Right ventricle myocardium superior (tissue), 1 donor: ENCODE measurements around the gene CENPO. TPM values are rescaled to one million over a fixed set of nuclear protein-coding genes. Genes with fewer than 3 reads are reported as not detected.

Source experiments
- ATAC-seq: fragments of 200-7000 bp; cut with Tn5 transposase; one replicate; pipeline ENCODE4 v1.9.1; 2020; ENCODE audit warnings: mild to moderate bottlenecking; ENCODE audit not compliant: poor library complexity
- DNase-seq: peaks from one replicate; pipeline ENCODE4 v3.0.0-alpha.2; 2020
- intact Hi-C: fragments of 100-400 bp; cut with DNase I; formaldehyde crosslinking; loops from one replicate; pipeline ENCODE4 v1.11.2; 2022
- long read RNA-seq: library from polyadenylated mRNA; unstranded; transcript quantifications from one replicate; pipeline ENCODE4 v2.0.0, GENCODE V29; 2021
- total RNA-seq: library from RNA; stranded (reverse); fragmentation: NEBNext Ultra II Directional; extraction: Animal tissue kit (Norgen Biotek cat#: 25700); gene quantifications from one replicate; pipeline ENCODE4 v1.2.1, GENCODE V29; 2021
- donor health status: DM: no; HTN: yes; CAD: no; lungs with severe emphysema.

Gene CENPO
- total RNA-seq: 2.2 TPM
- long read RNA-seq, full-length matches to known transcripts: 1 of 2 reads
- long read RNA-seq, partial matches to known transcripts: 0 of 2 reads
- long read RNA-seq, other reads (novel, unspliced or antisense): 1 of 2 reads

GRCh38 chr2:24792874-24793760, at the start of gene CENPO, which contains the start of gene PTRHD1:
Gene CENPO (plus strand): TSS chr2:24793425. CDS start chr2:24793920, 495 bp downstream.
Gene PTRHD1 (minus strand): TSS chr2:24793391. CDS start chr2:24793377, 14 bp downstream.
- DNase-seq: peak; percentile 98
- intact Hi-C loops: loop anchor here (5.0 kb wide), 1 partner anchor 301 kb away; the partner anchor contains the start of gene NCOA1
- ATAC-seq: peak; percentile 100

- DNase-seq: no peak
- intact Hi-C loops: no loop called here
- no peak for ATAC-seq
Observed at GRCh38 chr2:24743924-24744323, 49.3 kb upstream of the CENPO start.

- intact Hi-C loops: no loop called here
- no peak for DNase-seq
- ATAC-seq: no peak
Observed at GRCh38 chr2:24744356-24744755, 48.9 kb upstream of the CENPO start.

GRCh38 chr2:24745825-24746224, 47.4 kb upstream of the CENPO start:
- DNase-seq (no peak), ATAC-seq (no peak)
- intact Hi-C loops: no loop called here

- intact Hi-C loops: no loop called here
Observed at GRCh38 chr2:24747299-24747698, 45.9 kb upstream of the CENPO start.

GRCh38 chr2:24749069-24749691, 44.0 kb upstream of the CENPO start:
- intact Hi-C loops: no loop called here
- DNase-seq (no peak), ATAC-seq (no peak)

More at GRCh38 chr2:24747299-24747698, 45.9 kb upstream of the CENPO start:
- DNase-seq: no peak
- no peak for ATAC-seq

- intact Hi-C loops: no loop called here
- DNase-seq (no peak), ATAC-seq (no peak)
Observed at GRCh38 chr2:24754985-24755705, 38.1 kb upstream of the CENPO start.

- DNase-seq (no peak), ATAC-seq (no peak)
- intact Hi-C loops: no loop called here
Observed at GRCh38 chr2:24756789-24757188, 36.4 kb upstream of the CENPO start.

GRCh38 chr2:24761866-24762265, 31.4 kb upstream of the CENPO start:
- ATAC-seq (no peak), DNase-seq (peak; percentile 53)
- intact Hi-C loops: no loop called here

GRCh38 chr2:24762518-24762917, 30.7 kb upstream of the CENPO start:
- ATAC-seq (no peak), DNase-seq (no peak)
- intact Hi-C loops: no loop called here

- ATAC-seq (no peak), DNase-seq (no peak)
- intact Hi-C loops: no loop called here
Observed at GRCh38 chr2:24763843-24764242, 29.4 kb upstream of the CENPO start.

- intact Hi-C loops: no loop called here
- DNase-seq (no peak), ATAC-seq (no peak)
Observed at GRCh38 chr2:24766609-24767008, 26.6 kb upstream of the CENPO start.

GRCh38 chr2:24768013-24768412, 25.2 kb upstream of the CENPO start:
- intact Hi-C loops: no loop called here
- ATAC-seq (no peak), DNase-seq (no peak)

- DNase-seq (peak; percentile 82), ATAC-seq (peak; percentile 83)
- intact Hi-C loops: no loop called here
Observed at GRCh38 chr2:24768601-24769000, 24.6 kb upstream of the CENPO start.

GRCh38 chr2:24771061-24771460, 22.2 kb upstream of the CENPO start:
- DNase-seq (no peak), ATAC-seq (no peak)
- intact Hi-C loops: no loop called here

GRCh38 chr2:24771764-24772586, 21.2 kb upstream of the CENPO start:
- DNase-seq (no peak), ATAC-seq (no peak)
- intact Hi-C loops: no loop called here

- intact Hi-C loops: no loop called here
- no peak for DNase-seq
- no peak for ATAC-seq
Observed at GRCh38 chr2:24774373-24774772, 18.9 kb upstream of the CENPO start.

- ATAC-seq (no peak), DNase-seq (no peak)
- intact Hi-C loops: no loop called here
Observed at GRCh38 chr2:24779116-24779515, 14.1 kb upstream of the CENPO start.
